ENCODE data around the gene PCDHGA7. TPM values are rescaled to one million over a fixed set of nuclear protein-coding genes. Genes with fewer than 3 reads are reported as not detected.
A peak's percentile ranks its signal among the peaks of the same experiment; 100 is the strongest.

The PCDHGA7 gene
- total RNA-seq, 2 experiments from 2014 or later: 0.26 to 0.28 TPM

- POLR2A ChIA-PET: no interaction called here
- ATAC-seq (ENCODE audit: low read depth): no peak
- Mint-ChIP-seq H3K27me3 (peaks cover 49% of the 10 kb centered on the region), H3K27ac (no peak overlapping the region), H3K4me1 (peaks cover 1% of the 10 kb centered on the region), H3K9me3 (peaks cover 19% of the 10 kb centered on the region), H3K36me3 (peaks cover 4% of the 10 kb centered on the region), H3K4me3 (no peak overlapping the region)
- no peak for DNase-seq
Measured at GRCh38 chr5:141356133-141356532, 26.4 kb upstream of the PCDHGA7 start.

- H3K27me3 Mint-ChIP-seq: peaks cover 53% of the 10 kb centered on the region
- H3K27ac Mint-ChIP-seq: no peak overlapping the region
- no peak overlapping the region for H3K4me3 Mint-ChIP-seq
- DNase-seq: no peak
- peaks cover 22% of the 10 kb centered on the region for H3K9me3 Mint-ChIP-seq
- no peak for ATAC-seq (ENCODE audit: low read depth)
- peaks cover 7% of the 10 kb centered on the region for H3K36me3 Mint-ChIP-seq
- H3K4me1 Mint-ChIP-seq: peaks cover 1% of the 10 kb centered on the region
- POLR2A ChIA-PET: no interaction called here
Measured at GRCh38 chr5:141356950-141357349, 25.6 kb upstream of the PCDHGA7 start.

- Mint-ChIP-seq H3K36me3 (peaks cover 11% of the 10 kb centered on the region), H3K27me3 (peaks cover 59% of the 10 kb centered on the region), H3K4me1 (peaks cover 1% of the 10 kb centered on the region), H3K9me3 (peaks cover 28% of the 10 kb centered on the region), H3K4me3 (peak within 1 kb of the TSS; percentile 83), H3K27ac (peak within 1 kb of the TSS; percentile 51)
- DNase-seq (no peak), ATAC-seq (ENCODE audit: low read depth) (no peak)
- POLR2A ChIA-PET: no interaction called here
Measured at GRCh38 chr5:141359790-141360426, 22.6 kb upstream of the PCDHGA7 start, which contains the start of gene PCDHGB2. TSS of gene PCDHGB2 (plus strand) at chr5:141359994. CDS start at chr5:141360136, 142 bp downstream.

GRCh38 chr5:141360685-141361084, 21.9 kb upstream of the PCDHGA7 start:
- Mint-ChIP-seq H3K27me3 (peaks cover 64% of the 10 kb centered on the region), H3K27ac (no peak overlapping the region), H3K4me3 (no peak overlapping the region), H3K4me1 (peaks cover 1% of the 10 kb centered on the region), H3K9me3 (peaks cover 34% of the 10 kb centered on the region), H3K36me3 (peaks cover 16% of the 10 kb centered on the region)
- no peak for ATAC-seq (ENCODE audit: low read depth)
- POLR2A ChIA-PET: no interaction called here
- DNase-seq: no peak

- peaks cover 65% of the 10 kb centered on the region for H3K27me3 Mint-ChIP-seq
- ATAC-seq (ENCODE audit: low read depth) (no peak), DNase-seq (no peak)
- peaks cover 18% of the 10 kb centered on the region for H3K36me3 Mint-ChIP-seq
- POLR2A ChIA-PET: no interaction called here
- H3K4me3 Mint-ChIP-seq: no peak overlapping the region
- H3K4me1 Mint-ChIP-seq: peaks cover 1% of the 10 kb centered on the region
- peaks cover 28% of the 10 kb centered on the region for H3K9me3 Mint-ChIP-seq
- H3K27ac Mint-ChIP-seq: no peak overlapping the region
Measured at GRCh38 chr5:141362719-141363118, 19.8 kb upstream of the PCDHGA7 start.

- peak within 1 kb of the TSS; percentile 34 for H3K27ac Mint-ChIP-seq
- no peak for ATAC-seq (ENCODE audit: low read depth)
- peaks cover 1% of the 10 kb centered on the region for H3K4me1 Mint-ChIP-seq
- no peak within 1 kb of the TSS for H3K4me3 Mint-ChIP-seq
- DNase-seq: no peak
- POLR2A ChIA-PET: no interaction called here
- H3K9me3 Mint-ChIP-seq: peaks cover 28% of the 10 kb centered on the region
- H3K36me3 Mint-ChIP-seq: peaks cover 18% of the 10 kb centered on the region
- peaks cover 63% of the 10 kb centered on the region for H3K27me3 Mint-ChIP-seq
Measured at GRCh38 chr5:141363952-141364660, 18.4 kb upstream of the PCDHGA7 start, which contains the start of gene PCDHGA5. TSS of gene PCDHGA5 (plus strand) at chr5:141364162. CDS start at chr5:141364331, 169 bp downstream.

- peaks cover 64% of the 10 kb centered on the region for H3K27me3 Mint-ChIP-seq
- H3K4me3 Mint-ChIP-seq: no peak overlapping the region
Measured at GRCh38 chr5:141366016-141366896, 16.3 kb upstream of the PCDHGA7 start.

GRCh38 chr5:141369994-141370848, 12.3 kb upstream of the PCDHGA7 start, which contains the start of gene PCDHGB3:
TSS of gene PCDHGB3 (plus strand) at chr5:141370242. CDS start at chr5:141370395, 153 bp downstream.
- DNase-seq (peak; percentile 27), ATAC-seq (ENCODE audit: low read depth) (peak; percentile 60)
- peaks cover 24% of the 10 kb centered on the region for H3K9me3 Mint-ChIP-seq
- H3K4me1 Mint-ChIP-seq: peaks cover 4% of the 10 kb centered on the region
- H3K27ac Mint-ChIP-seq: no peak within 1 kb of the TSS
- H3K27me3 Mint-ChIP-seq: peaks cover 49% of the 10 kb centered on the region
- H3K36me3 Mint-ChIP-seq: peaks cover 5% of the 10 kb centered on the region
- POLR2A ChIA-PET: interaction anchor here (0.6 kb wide), 1 partner anchor 17 kb away, joined by 3 read pairs; no protein-coding TSS in a partner anchor
- peak within 1 kb of the TSS; percentile 59 for H3K4me3 Mint-ChIP-seq

More at GRCh38 chr5:141366016-141366896, 16.3 kb upstream of the PCDHGA7 start:
- H3K36me3 Mint-ChIP-seq: peaks cover 15% of the 10 kb centered on the region
- no peak overlapping the region for H3K27ac Mint-ChIP-seq
- H3K9me3 Mint-ChIP-seq: peaks cover 22% of the 10 kb centered on the region
- peaks cover 4% of the 10 kb centered on the region for H3K4me1 Mint-ChIP-seq
- DNase-seq (no peak), ATAC-seq (ENCODE audit: low read depth) (no peak)
- POLR2A ChIA-PET: no interaction called here

GRCh38 chr5:141371572-141372475, 10.7 kb upstream of the PCDHGA7 start:
- peaks cover 42% of the 10 kb centered on the region for H3K27me3 Mint-ChIP-seq
- POLR2A ChIA-PET: no interaction called here
- H3K36me3 Mint-ChIP-seq: no peaks in the 10 kb centered on the region
- DNase-seq: no peak
- peaks cover 26% of the 10 kb centered on the region for H3K9me3 Mint-ChIP-seq
- H3K27ac Mint-ChIP-seq: no peak overlapping the region
- ATAC-seq (ENCODE audit: low read depth): no peak
- no peak overlapping the region for H3K4me3 Mint-ChIP-seq
- H3K4me1 Mint-ChIP-seq: peaks cover 4% of the 10 kb centered on the region

GRCh38 chr5:141373673-141374317, 8.7 kb upstream of the PCDHGA7 start, which contains the start of gene PCDHGA6:
TSS of gene PCDHGA6 (plus strand) at chr5:141373891. CDS start at chr5:141374084, 193 bp downstream.
- Mint-ChIP-seq H3K4me3 (peak within 1 kb of the TSS; percentile 39), H3K9me3 (peaks cover 28% of the 10 kb centered on the region), H3K27me3 (peaks cover 39% of the 10 kb centered on the region), H3K36me3 (no peaks in the 10 kb centered on the region), H3K27ac (no peak within 1 kb of the TSS), H3K4me1 (peaks cover 4% of the 10 kb centered on the region)
- POLR2A ChIA-PET: interaction anchor here (0.9 kb wide), 1 partner anchor 53 kb away, joined by 3 read pairs; the partner anchor contains the start of gene TAF7
- DNase-seq (no peak), ATAC-seq (ENCODE audit: low read depth) (no peak)

GRCh38 chr5:141374627-141375026, 7.9 kb upstream of the PCDHGA7 start:
- peaks cover 29% of the 10 kb centered on the region for H3K9me3 Mint-ChIP-seq
- ATAC-seq (ENCODE audit: low read depth) (no peak), DNase-seq (no peak)
- H3K27me3 Mint-ChIP-seq: peaks cover 35% of the 10 kb centered on the region
- H3K36me3 Mint-ChIP-seq: no peaks in the 10 kb centered on the region
- POLR2A ChIA-PET: no interaction called here
- no peak overlapping the region for H3K27ac Mint-ChIP-seq
- peaks cover 4% of the 10 kb centered on the region for H3K4me1 Mint-ChIP-seq
- no peak overlapping the region for H3K4me3 Mint-ChIP-seq
